ENCODE data around the gene SMURF2. TPM values are rescaled to one million over a fixed set of nuclear protein-coding genes. Genes with fewer than 3 reads are reported as not detected.
"Not testable (repeated sequence)": the region's sequence is repeated elsewhere in the genome, so short reads cannot be mapped to it uniquely, and the experiment has no call there.

The SMURF2 gene
- total and polyA plus RNA-seq, 8 donors, result 41.6 to 67.6 (median 52.7) TPM

DNA sequence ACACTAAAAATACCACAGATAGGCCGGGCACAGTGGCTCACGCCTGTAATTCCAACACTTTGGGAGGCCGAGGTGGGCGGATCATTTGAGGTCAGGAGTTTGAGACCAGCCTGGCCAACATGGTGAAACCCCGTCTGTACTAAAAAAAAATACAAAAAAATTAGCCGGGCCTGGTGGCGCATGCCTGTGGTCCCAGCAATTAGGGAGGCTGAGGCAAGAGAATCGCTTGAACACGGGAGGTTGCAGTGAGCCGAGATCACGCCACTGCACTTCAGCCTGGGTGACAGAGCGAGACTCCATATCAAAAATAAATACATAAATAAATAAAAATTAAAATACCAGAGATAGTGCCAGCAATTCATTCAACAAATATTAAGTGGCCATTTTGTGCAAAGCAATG, 1.7 kb upstream of the SMURF2 start:
- DNase-seq; H3K9me3 ChIP-seq; ATAC-seq; H3K4me3 ChIP-seq; H3K27ac ChIP-seq; intact Hi-C loops (cut with DNase I); H3K27me3 ChIP-seq; H3K36me3 ChIP-seq: not testable (repeated sequence)
- peaks cover 0 to 33% of the 10 kb centered on the region in 2 donors for H3K4me1 ChIP-seq

DNA sequence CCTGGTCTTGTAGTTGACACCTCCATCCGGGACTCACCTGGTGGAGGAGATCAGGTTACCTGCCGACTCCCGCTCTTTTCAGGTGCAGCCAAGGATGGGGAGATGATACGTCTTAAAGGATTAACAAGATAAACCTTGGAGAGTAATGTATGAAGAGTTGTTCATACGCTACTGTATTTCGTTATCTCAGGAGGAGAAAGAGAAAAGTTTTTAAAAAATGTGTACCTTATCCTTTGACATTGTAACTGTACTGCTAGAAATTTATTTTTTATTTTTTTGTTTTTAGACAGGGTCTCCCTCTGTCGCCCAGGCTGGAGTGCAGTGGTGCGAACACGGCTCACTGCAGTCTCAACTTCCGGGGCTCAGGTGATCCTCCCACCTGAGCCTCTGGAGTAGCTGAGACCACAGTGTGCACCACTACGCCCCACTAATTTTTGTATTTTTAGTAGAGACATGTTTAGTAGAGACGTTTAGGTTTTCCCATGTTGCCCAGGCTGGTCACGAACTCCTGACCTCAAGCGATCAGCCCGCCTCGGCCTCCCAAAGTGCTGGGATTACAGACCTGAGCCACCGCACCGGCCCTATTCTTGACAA, 764 bp upstream of the SMURF2 start:
- TF ChIP-seq, protein P1, sequence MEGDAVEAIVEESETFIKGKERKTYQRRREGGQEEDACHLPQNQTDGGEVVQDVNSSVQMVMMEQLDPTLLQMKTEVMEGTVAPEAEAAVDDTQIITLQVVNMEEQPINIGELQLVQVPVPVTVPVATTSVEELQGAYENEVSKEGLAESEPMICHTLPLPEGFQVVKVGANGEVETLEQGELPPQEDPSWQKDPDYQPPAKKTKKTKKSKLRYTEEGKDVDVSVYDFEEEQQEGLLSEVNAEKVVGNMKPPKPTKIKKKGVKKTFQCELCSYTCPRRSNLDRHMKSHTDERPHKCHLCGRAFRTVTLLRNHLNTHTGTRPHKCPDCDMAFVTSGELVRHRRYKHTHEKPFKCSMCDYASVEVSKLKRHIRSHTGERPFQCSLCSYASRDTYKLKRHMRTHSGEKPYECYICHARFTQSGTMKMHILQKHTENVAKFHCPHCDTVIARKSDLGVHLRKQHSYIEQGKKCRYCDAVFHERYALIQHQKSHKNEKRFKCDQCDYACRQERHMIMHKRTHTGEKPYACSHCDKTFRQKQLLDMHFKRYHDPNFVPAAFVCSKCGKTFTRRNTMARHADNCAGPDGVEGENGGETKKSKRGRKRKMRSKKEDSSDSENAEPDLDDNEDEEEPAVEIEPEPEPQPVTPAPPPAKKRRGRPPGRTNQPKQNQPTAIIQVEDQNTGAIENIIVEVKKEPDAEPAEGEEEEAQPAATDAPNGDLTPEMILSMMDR (IDR thresholded peaks at IDR 0.05), result no peak
- no peaks in the 10 kb centered on the region for H3K9me3 ChIP-seq
- no peaks in the 10 kb centered on the region for H3K27me3 ChIP-seq
- DNase-seq (no peak), ATAC-seq (no peak)
- H3K4me3 ChIP-seq, result peak overlapping the region; percentile 56 to 70
- peak overlapping the region; percentile 89 to 94 for H3K27ac ChIP-seq
- no peaks in the 10 kb centered on the region for H3K36me3 ChIP-seq
- H3K4me1 ChIP-seq, result peaks cover 7 to 39% of the 10 kb centered on the region in 2 donors
- intact Hi-C loops (cut with DNase I), result no loop called here

DNA sequence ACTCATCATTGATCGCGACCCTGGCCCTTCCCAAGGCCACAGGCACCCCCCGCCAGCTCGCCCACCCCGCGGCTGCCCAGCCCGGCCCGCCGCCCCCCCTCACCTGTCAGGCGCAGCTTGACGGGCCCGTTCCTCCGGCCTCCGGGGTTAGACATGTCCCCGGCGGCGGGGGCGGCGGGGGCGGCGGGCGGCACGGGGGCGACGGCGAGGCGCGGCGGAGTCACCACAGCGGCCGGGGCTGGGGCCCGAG, 456 bp downstream of the SMURF2 start:
- H3K27me3 ChIP-seq, result no peaks in the 10 kb centered on the region
- DNase-seq, result peak in 1 of 4 donors; percentile 54
- peak overlapping the region; percentile 56 to 70 for H3K4me3 ChIP-seq
- TF ChIP-seq, protein P1 (IDR thresholded peaks at IDR 0.05), result no peak
- H3K9me3 ChIP-seq, result no peaks in the 10 kb centered on the region
- H3K36me3 ChIP-seq, result no peaks in the 10 kb centered on the region
- peak overlapping the region; percentile 89 to 94 for H3K27ac ChIP-seq
- intact Hi-C loops (cut with DNase I), result no loop called here
- ATAC-seq, result peak; percentile 44
- peaks cover 15 to 50% of the 10 kb centered on the region in 2 donors for H3K4me1 ChIP-seq

DNA sequence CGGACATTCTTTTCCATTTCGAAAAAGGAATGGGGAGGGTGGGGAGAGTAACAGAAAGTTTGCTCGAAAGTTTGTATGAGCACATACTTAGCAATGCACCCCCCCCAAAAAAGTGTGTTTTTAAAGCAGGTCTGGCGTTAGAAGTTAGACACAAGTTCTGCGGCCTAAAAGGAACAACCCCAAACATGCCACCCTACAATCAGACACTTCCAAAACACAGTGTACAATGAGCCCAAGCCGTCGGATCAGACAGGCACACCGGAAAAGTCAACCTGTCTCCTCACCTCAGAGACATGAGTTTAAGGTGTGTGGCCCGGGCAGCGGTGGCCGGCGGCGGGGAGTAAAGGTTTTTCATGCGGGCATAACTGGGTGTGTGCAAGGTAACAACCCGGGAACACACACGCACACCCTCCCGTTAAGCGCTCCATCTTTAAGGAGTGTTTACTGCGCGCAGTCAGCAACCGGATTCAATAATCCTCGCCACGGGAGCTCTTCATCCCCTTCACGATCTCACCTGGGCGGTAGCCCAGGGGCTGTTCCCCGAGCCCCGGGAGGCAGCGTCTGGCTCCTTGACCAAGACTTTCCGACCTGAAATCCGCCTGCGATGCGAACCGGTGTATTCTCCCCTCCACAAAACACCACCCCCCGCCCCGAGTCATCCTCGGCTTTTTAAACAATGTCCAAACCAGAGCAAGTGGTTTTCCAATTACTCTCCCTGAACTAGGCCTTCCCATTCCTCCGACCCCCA, 955 bp downstream of the SMURF2 start:
- H3K9me3 ChIP-seq; H3K27me3 ChIP-seq; intact Hi-C loops (cut with DNase I); H3K36me3 ChIP-seq: not testable (repeated sequence)
- Histone ChIP-seq H3K27ac (peak overlapping the region; percentile 89 to 94), H3K4me1 (peaks cover 16 to 53% of the 10 kb centered on the region in 2 donors), H3K4me3 (peak overlapping the region; percentile 56 to 70)
- ATAC-seq, result peak; percentile 25
- peak in 3 of 4 donors; percentile 20 to 74 (median 38) for DNase-seq

DNA sequence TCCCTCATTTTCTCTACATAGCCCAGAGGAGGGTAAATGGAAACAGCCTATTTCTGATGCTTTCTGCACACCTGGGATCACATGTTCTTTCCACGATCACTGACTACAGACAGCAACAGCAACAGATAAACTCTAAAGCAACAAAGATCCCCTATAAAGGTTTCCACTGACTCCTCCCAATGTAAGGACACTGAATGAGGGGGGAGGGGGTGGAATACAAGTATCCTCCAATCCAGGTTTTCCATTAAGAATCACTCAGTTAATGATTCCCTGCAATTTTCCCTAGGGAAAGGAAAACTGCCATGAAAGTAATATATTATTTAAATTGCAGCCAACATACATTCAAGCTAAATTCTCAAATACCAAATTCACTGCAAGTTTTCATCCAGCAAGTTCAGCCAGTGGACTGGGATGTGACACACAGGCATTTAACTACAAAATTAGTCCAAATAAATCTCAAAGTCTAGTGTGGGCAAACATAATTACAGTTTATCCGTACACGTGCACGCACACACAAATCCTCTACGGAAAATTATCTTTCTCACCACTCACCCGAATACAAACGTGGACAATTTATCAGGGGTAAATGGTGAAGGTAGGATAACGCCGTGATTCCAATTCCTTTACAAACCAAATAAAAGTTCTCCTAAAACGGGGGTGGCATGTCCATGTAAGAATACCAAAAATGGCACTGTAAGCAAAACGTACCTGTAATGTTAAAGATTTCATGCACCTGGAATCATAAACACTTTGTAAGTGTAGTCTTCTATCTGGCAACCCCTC, 1.7 kb downstream of the SMURF2 start:
- ATAC-seq, result peak; percentile 4
- H3K9me3 ChIP-seq; DNase-seq; H3K36me3 ChIP-seq; H3K27me3 ChIP-seq; intact Hi-C loops (cut with DNase I): not testable (repeated sequence)
- peak overlapping the region; percentile 89 to 94 for H3K27ac ChIP-seq
- H3K4me3 ChIP-seq, result peak overlapping the region; percentile 56 to 70
- peaks cover 16 to 53% of the 10 kb centered on the region in 2 donors for H3K4me1 ChIP-seq

DNA sequence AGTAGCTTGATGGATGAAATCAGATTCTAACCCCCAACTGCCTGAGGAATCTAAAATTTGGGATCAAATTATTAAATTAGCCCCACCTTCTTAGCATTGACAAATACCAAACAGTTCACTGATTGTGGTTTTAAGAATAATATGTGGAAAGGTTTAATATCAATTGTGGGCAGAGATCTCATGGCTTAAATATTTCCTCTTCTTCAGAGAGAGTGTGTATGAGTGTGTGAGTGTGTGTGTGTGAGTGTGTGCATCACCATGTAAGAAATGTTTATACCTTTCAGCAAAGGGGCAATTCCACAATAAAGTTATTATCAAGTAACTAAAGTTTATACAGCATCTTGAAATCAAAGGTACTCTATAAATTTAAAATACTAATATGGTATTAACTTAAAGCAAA, 3.2 kb downstream of the SMURF2 start:
- no peak for ATAC-seq
- H3K9me3 ChIP-seq, result no peaks in the 10 kb centered on the region
- H3K27ac ChIP-seq, result peak overlapping the region; percentile 27 to 49
- peak overlapping the region in 1 of 2 donors; percentile 70 for H3K4me3 ChIP-seq
- no peaks in the 10 kb centered on the region for H3K36me3 ChIP-seq
- H3K27me3 ChIP-seq, result no peaks in the 10 kb centered on the region
- H3K4me1 ChIP-seq, result peaks cover 16 to 61% of the 10 kb centered on the region in 2 donors
- DNase-seq, result no peak
- TF ChIP-seq, protein P1 (IDR thresholded peaks at IDR 0.05), result no peak
- intact Hi-C loops (cut with DNase I), result loop anchor here in 1 of 2 donors (10.0 kb wide), 1 partner anchor 56 kb away; no protein-coding TSS in a partner anchor

Measured in left lung (tissue), 10 donors.